SK-N-DZ (cell line): ENCODE measurements around the gene TLCD1.
"Not testable (repeated sequence)": the region's sequence is repeated elsewhere in the genome, so short reads cannot be mapped to it uniquely, and the experiment has no call there.

Source experiments
- DNase-seq: peaks from one replicate; pipeline ENCODE4 v3.0.0-alpha.2; 2015; ENCODE audit warnings: low spot score

The TLCD1 gene

GRCh38 chr17:28747051-28747691 lies 21.1 kb upstream of the TLCD1 start:
- no peak for DNase-seq

- peak; percentile 57 for DNase-seq
Measured at GRCh38 chr17:28746611-28747050, 20.6 kb upstream of the TLCD1 start.

- DNase-seq = no peak
Measured at GRCh38 chr17:28745786-28746411, 19.9 kb upstream of the TLCD1 start.

GRCh38 chr17:28744972-28745785 lies 19.1 kb upstream of the TLCD1 start:
- peak; percentile 53 for DNase-seq

GRCh38 chr17:28744104-28744971 lies 18.3 kb upstream of the TLCD1 start:
- peak; percentile 74 for DNase-seq

- DNase-seq = peak; percentile 84
Measured at GRCh38 chr17:28743243-28744103, 17.4 kb upstream of the TLCD1 start, which contains the start of gene TRAF4. TRAF4 (plus strand) TSS chr17:28744011; CDS start chr17:28744113, 102 bp downstream.

GRCh38 chr17:28741358-28742349 lies 15.6 kb upstream of the TLCD1 start:
- no peak for DNase-seq

GRCh38 chr17:28740406-28741357 lies 14.6 kb upstream of the TLCD1 start:
- DNase-seq = no peak

GRCh38 chr17:28738680-28739384 lies 12.8 kb upstream of the TLCD1 start:
- DNase-seq = no peak

GRCh38 chr17:28737770-28738679 lies 12.0 kb upstream of the TLCD1 start:
- DNase-seq = no peak

- no peak for DNase-seq
Measured at GRCh38 chr17:28737316-28737715, 11.3 kb upstream of the TLCD1 start.

GRCh38 chr17:28735913-28736769 lies 10.1 kb upstream of the TLCD1 start:
- DNase-seq = not testable (repeated sequence)

GRCh38 chr17:28735242-28735722 lies 9.2 kb upstream of the TLCD1 start:
- no peak for DNase-seq

GRCh38 chr17:28734712-28735241 lies 8.7 kb upstream of the TLCD1 start:
- DNase-seq = no peak

GRCh38 chr17:28733346-28733745 lies 7.3 kb upstream of the TLCD1 start:
- DNase-seq = no peak
